Endothelial cell (in vitro differentiated cells): ENCODE results near the gene AFMID. TPM values are rescaled to one million over a fixed set of nuclear protein-coding genes. Genes with fewer than 3 reads are reported as not detected.
A peak's percentile ranks its signal among the peaks of the same experiment; 100 is the strongest.
"Not testable (repeated sequence)": the region's sequence is repeated elsewhere in the genome, so short reads cannot be mapped to it uniquely, and the experiment has no call there.

Source experiments
- DNase-seq: peaks from one replicate; pipeline ENCODE4 v3.0.0; 2021; ENCODE audit warnings: low spot score
- H3K27ac Mint-ChIP-seq: one replicate; pipeline ENCODE4 v1.8.0; 2021; ENCODE audit warnings: mixed read lengths, inconsistent platforms; ENCODE audit not compliant: unreplicated experiment
- H3K27me3 Mint-ChIP-seq: one replicate; pipeline ENCODE4 v1.8.0; 2021; ENCODE audit warnings: mild to moderate bottlenecking, moderate library complexity, mixed read lengths, inconsistent platforms; ENCODE audit not compliant: unreplicated experiment
- H3K36me3 Mint-ChIP-seq: one replicate; pipeline ENCODE4 v1.8.0; 2021; ENCODE audit warnings: mild to moderate bottlenecking, low read depth, mixed read lengths, inconsistent platforms; ENCODE audit not compliant: unreplicated experiment
- H3K4me1 Mint-ChIP-seq: one replicate; pipeline ENCODE4 v1.8.0; 2021; ENCODE audit warnings: mild to moderate bottlenecking, mixed read lengths, inconsistent platforms; ENCODE audit not compliant: unreplicated experiment
- H3K4me3 Mint-ChIP-seq: one replicate; pipeline ENCODE4 v1.8.0; 2021; ENCODE audit warnings: mild to moderate bottlenecking, mixed read lengths, inconsistent platforms; ENCODE audit not compliant: unreplicated experiment
- H3K9me3 Mint-ChIP-seq: one replicate; pipeline ENCODE4 v1.8.0; 2021; ENCODE audit warnings: mixed read lengths, inconsistent platforms; ENCODE audit not compliant: unreplicated experiment
- CTCF ChIP-seq: fragments of 200-600 bp; sonication (generic); IDR thresholded peaks from one replicate; pipeline ENCODE4 v1.5.0; 2021; ENCODE audit warnings: antibody characterized with exemption; ENCODE audit not compliant: unreplicated experiment
- total RNA-seq: library from RNA; stranded (reverse); fragmentation: NEBNext Ultra II Directional; extraction: Animal tissue kit (Norgen Biotek cat#: 25700); gene quantifications from one replicate; pipeline ENCODE4 v1.2.1, GENCODE V29; 2021; ENCODE audit not compliant: unreplicated experiment

Gene AFMID
- total RNA-seq, 1 donor from 2014 or later, result 135 TPM

- DNase-seq, result peak; percentile 51
- Mint-ChIP-seq H3K36me3 (peaks cover 4% of the 10 kb centered on the region), H3K27me3 (peaks cover 15% of the 10 kb centered on the region), H3K4me3 (peak overlapping the region; percentile 89), H3K4me1 (peaks cover 21% of the 10 kb centered on the region), H3K9me3 (no peaks in the 10 kb centered on the region), H3K27ac (no peak overlapping the region)
- TF ChIP-seq CTCF, result no peak
These were observed 45.1 kb downstream of the AFMID start for GRCh38 chr17:78231991-78232858.

GRCh38 chr17:78232859-78233173 lies 45.7 kb downstream of the AFMID start:
- Mint-ChIP-seq H3K36me3 (peaks cover 4% of the 10 kb centered on the region), H3K4me1 (peaks cover 15% of the 10 kb centered on the region), H3K4me3 (peak overlapping the region; percentile 89), H3K9me3 (no peaks in the 10 kb centered on the region), H3K27ac (peak overlapping the region; percentile 61), H3K27me3 (peaks cover 13% of the 10 kb centered on the region)
- DNase-seq, result no peak
- TF ChIP-seq CTCF, result no peak

GRCh38 chr17:78233678-78234077 lies 46.5 kb downstream of the AFMID start:
- DNase-seq, result no peak
- Mint-ChIP-seq H3K36me3 (peaks cover 4% of the 10 kb centered on the region), H3K27me3 (peaks cover 15% of the 10 kb centered on the region), H3K9me3 (no peaks in the 10 kb centered on the region), H3K27ac (no peak overlapping the region), H3K4me1 (peaks cover 15% of the 10 kb centered on the region), H3K4me3 (peak overlapping the region; percentile 37)
- no peak for TF ChIP-seq CTCF

GRCh38 chr17:78234261-78234865 lies 47.2 kb downstream of the AFMID start:
- Mint-ChIP-seq H3K4me1 (peaks cover 15% of the 10 kb centered on the region), H3K27ac (no peak overlapping the region)
- no peak for DNase-seq

GRCh38 chr17:78235022-78235421 lies 47.9 kb downstream of the AFMID start:
- not testable (repeated sequence) for H3K9me3 Mint-ChIP-seq, DNase-seq, H3K36me3 Mint-ChIP-seq, H3K27ac Mint-ChIP-seq
- peaks cover 15% of the 10 kb centered on the region for H3K4me1 Mint-ChIP-seq
- peak overlapping the region; percentile 23 for H3K4me3 Mint-ChIP-seq
- H3K27me3 Mint-ChIP-seq, result peaks cover 15% of the 10 kb centered on the region

More at GRCh38 chr17:78234261-78234865, 47.2 kb downstream of the AFMID start:
- no peaks in the 10 kb centered on the region for H3K9me3 Mint-ChIP-seq
- H3K4me3 Mint-ChIP-seq, result no peak overlapping the region
- no peak for TF ChIP-seq CTCF
- peaks cover 4% of the 10 kb centered on the region for H3K36me3 Mint-ChIP-seq
- peaks cover 15% of the 10 kb centered on the region for H3K27me3 Mint-ChIP-seq
